ENCODE results near the gene CDC14A. TPM values are rescaled to one million over a fixed set of nuclear protein-coding genes. Genes with fewer than 3 reads are reported as not detected.

The CDC14A gene
- total RNA-seq, 1 experiment from 2014 or later = 3.4 TPM

DNA sequence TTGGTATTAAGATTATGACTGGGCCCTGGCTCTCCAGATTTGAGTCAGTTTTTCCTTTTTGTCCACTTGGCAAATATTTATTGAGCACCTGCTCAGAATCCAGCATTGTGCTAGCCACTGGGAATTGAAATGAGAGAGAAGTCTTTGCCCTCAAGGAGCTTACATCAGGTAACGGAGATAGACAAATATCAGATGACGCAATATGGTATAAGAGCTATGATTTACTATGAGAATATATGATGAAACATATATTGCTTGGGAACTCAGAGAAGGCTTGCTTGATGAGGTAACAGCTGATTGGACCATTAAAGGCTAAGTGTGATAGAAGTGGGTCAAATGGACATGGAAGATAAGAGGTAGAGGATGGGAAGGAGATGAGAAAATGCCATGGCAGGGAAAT, 144.6 kb downstream of the CDC14A start:
- DNase-seq (no peak), ATAC-seq (no peak)
- no TSS peak for BruUV-seq (replicated peaks)
- Histone ChIP-seq H3K27me3 (ENCODE audit: low read length) (no peaks in the 10 kb centered on the region), H3K4me3 (ENCODE audit: low read length) (no peak overlapping the region), H3K27ac (ENCODE audit: low read length) (no peak overlapping the region), H3F3A (ENCODE audit: low read length, unreplicated experiment) (peaks cover under 1% of the 10 kb centered on the region), H3K9me3 (ENCODE audit: low read length) (no peaks in the 10 kb centered on the region), H2AFZ (ENCODE audit: low read length) (no peak overlapping the region), H3K9me2 (replicated peaks; ENCODE audit: low read length) (no peaks in the 10 kb centered on the region), H3K79me2 (ENCODE audit: low read length) (no peaks in the 10 kb centered on the region), H3K4me2 (ENCODE audit: low read length) (no peak overlapping the region), H3K9ac (ENCODE audit: low read length) (no peak overlapping the region), H3K36me3 (ENCODE audit: low read depth, low read length) (no peaks in the 10 kb centered on the region), H4K20me1 (ENCODE audit: low read length) (no peaks in the 10 kb centered on the region), H3K4me1 (ENCODE audit: insufficient read depth, low read length) (peaks cover 27% of the 10 kb centered on the region)
- TF ChIP-seq, protein P1, sequence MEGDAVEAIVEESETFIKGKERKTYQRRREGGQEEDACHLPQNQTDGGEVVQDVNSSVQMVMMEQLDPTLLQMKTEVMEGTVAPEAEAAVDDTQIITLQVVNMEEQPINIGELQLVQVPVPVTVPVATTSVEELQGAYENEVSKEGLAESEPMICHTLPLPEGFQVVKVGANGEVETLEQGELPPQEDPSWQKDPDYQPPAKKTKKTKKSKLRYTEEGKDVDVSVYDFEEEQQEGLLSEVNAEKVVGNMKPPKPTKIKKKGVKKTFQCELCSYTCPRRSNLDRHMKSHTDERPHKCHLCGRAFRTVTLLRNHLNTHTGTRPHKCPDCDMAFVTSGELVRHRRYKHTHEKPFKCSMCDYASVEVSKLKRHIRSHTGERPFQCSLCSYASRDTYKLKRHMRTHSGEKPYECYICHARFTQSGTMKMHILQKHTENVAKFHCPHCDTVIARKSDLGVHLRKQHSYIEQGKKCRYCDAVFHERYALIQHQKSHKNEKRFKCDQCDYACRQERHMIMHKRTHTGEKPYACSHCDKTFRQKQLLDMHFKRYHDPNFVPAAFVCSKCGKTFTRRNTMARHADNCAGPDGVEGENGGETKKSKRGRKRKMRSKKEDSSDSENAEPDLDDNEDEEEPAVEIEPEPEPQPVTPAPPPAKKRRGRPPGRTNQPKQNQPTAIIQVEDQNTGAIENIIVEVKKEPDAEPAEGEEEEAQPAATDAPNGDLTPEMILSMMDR (conservative IDR thresholded peaks at IDR 0.05; ENCODE audit: low read depth, low read length) = no peak
- ChIA-PET POLR2A (ENCODE audit: unreplicated experiment) (no interaction called here), CTCF (no interaction called here)
- intact Hi-C loops (cut with micrococcal nuclease) = no loop called here

DNA sequence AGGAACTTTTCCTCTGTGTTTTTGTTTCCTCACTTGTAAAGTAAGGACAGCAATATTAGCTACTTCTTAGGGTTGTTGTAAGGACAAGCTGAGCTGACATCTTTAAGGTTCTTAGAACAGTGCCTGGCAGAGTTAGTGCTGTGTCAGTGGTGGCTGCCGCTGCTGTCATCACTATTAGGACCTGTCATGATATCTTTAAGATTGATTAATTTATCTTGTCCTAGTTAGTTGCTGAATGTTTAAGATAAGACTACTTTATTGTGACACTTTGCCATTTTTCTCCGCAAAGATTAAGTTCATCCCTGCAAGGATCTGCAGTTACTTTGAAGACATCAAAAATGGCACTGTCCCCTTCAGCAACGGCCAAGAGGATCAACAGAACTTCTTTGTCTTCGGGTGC, 145.5 kb downstream of the CDC14A start:
- no peak overlapping the region for H3K4me2 ChIP-seq (ENCODE audit: low read length)
- no peaks in the 10 kb centered on the region for H3K9me3 ChIP-seq (ENCODE audit: low read length)
- no peak overlapping the region for H3K9ac ChIP-seq (ENCODE audit: low read length)
- no peaks in the 10 kb centered on the region for H3K36me3 ChIP-seq (ENCODE audit: low read depth, low read length)
- ATAC-seq = no peak
- no peak overlapping the region for H2AFZ ChIP-seq (ENCODE audit: low read length)
- BruUV-seq (replicated peaks) = no TSS peak
- H3F3A ChIP-seq (ENCODE audit: low read length, unreplicated experiment) = peaks cover 6% of the 10 kb centered on the region
- ChIA-PET CTCF (no interaction called here), POLR2A (ENCODE audit: unreplicated experiment) (no interaction called here)
- TF ChIP-seq EZH2 (IDR thresholded peaks at IDR 0.05; ENCODE audit: low read length, unreplicated experiment) (no peak), EZH2phosphoT487 (IDR thresholded peaks at IDR 0.05; ENCODE audit: borderline replicate concordance, low read length) (no peak)
- TF ChIP-seq, protein P1 (conservative IDR thresholded peaks at IDR 0.05; ENCODE audit: low read depth, low read length) = no peak
- no peaks in the 10 kb centered on the region for H3K79me2 ChIP-seq (ENCODE audit: low read length)
- no peaks in the 10 kb centered on the region for H4K20me1 ChIP-seq (ENCODE audit: low read length)
- no peaks in the 10 kb centered on the region for H3K27me3 ChIP-seq (ENCODE audit: low read length)
- H3K4me3 ChIP-seq (ENCODE audit: low read length) = no peak overlapping the region
- H3K27ac ChIP-seq (ENCODE audit: low read length) = no peak overlapping the region
- no peak for DNase-seq
- no peaks in the 10 kb centered on the region for H3K9me2 ChIP-seq (replicated peaks; ENCODE audit: low read length)
- intact Hi-C loops (cut with micrococcal nuclease) = no loop called here
- H3K4me1 ChIP-seq (ENCODE audit: insufficient read depth, low read length) = peaks cover 36% of the 10 kb centered on the region

DNA sequence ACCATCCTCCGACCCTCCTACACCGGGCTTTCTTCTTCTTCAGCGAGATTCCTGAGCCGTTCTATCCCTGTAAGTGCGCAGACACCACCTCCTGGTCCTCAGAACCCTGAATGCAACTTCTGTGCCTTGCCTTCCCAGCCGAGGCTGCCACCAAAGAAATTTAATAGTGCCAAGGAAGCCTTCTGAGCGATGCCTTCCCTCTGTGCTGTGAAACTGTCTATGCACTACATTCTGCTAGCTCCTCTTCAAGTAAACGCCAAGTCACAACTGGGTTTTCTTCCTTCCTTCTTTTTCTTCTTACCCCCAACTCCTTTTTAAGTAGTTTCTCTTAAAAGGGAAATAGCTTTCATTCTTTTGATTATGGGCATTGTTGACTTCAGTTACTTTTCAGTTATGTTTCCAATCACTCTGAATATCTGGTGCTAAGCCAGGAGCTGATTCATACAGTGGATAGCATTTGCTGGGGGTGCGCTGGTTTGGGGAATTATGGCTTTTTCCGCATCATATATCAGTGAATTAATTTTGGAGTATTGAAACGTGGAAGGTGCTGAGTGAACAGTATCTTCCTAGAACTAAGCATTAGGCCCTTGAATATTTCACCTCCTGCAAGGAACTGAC, 147.0 kb downstream of the CDC14A start:
- no peak overlapping the region for H3K4me2 ChIP-seq (ENCODE audit: low read length)
- ATAC-seq (no peak), DNase-seq (no peak)
- no peak for TF ChIP-seq EZH2 (IDR thresholded peaks at IDR 0.05; ENCODE audit: low read length, unreplicated experiment)
- TF ChIP-seq EZH2phosphoT487 (IDR thresholded peaks at IDR 0.05; ENCODE audit: borderline replicate concordance, low read length) = no peak
- TF ChIP-seq, protein P1 (conservative IDR thresholded peaks at IDR 0.05; ENCODE audit: low read depth, low read length) = no peak
- H3F3A ChIP-seq (ENCODE audit: low read length, unreplicated experiment) = peaks cover 6% of the 10 kb centered on the region
- H3K9me3 ChIP-seq (ENCODE audit: low read length) = no peaks in the 10 kb centered on the region
- no peak overlapping the region for H3K4me3 ChIP-seq (ENCODE audit: low read length)
- ChIA-PET CTCF (no interaction called here), POLR2A (ENCODE audit: unreplicated experiment) (no interaction called here)
- no peak overlapping the region for H2AFZ ChIP-seq (ENCODE audit: low read length)
- intact Hi-C loops (cut with micrococcal nuclease) = no loop called here
- H4K20me1 ChIP-seq (ENCODE audit: low read length) = no peaks in the 10 kb centered on the region
- no peaks in the 10 kb centered on the region for H3K79me2 ChIP-seq (ENCODE audit: low read length)
- BruUV-seq (replicated peaks) = no TSS peak
- no peaks in the 10 kb centered on the region for H3K36me3 ChIP-seq (ENCODE audit: low read depth, low read length)
- H3K4me1 ChIP-seq (ENCODE audit: insufficient read depth, low read length) = peaks cover 40% of the 10 kb centered on the region
- no peaks in the 10 kb centered on the region for H3K9me2 ChIP-seq (replicated peaks; ENCODE audit: low read length)
- H3K27ac ChIP-seq (ENCODE audit: low read length) = no peak overlapping the region
- no peaks in the 10 kb centered on the region for H3K27me3 ChIP-seq (ENCODE audit: low read length)
- no peak overlapping the region for H3K9ac ChIP-seq (ENCODE audit: low read length)
